HG03159 (cell line): ENCODE measurements around the gene SCN10A.

Experiments used
- ATAC-seq: cut with Tn5 transposase; IDR thresholded peaks from one replicate; pipeline ENCODE4 v1.9.1; 2021; ENCODE audit warnings: mild to moderate bottlenecking, moderate library complexity; ENCODE audit not compliant: unreplicated experiment

The SCN10A gene

GRCh38 chr3:38816026-38816425, at the start of gene SCN10A:
SCN10A (minus strand) TSS chr3:38816217; CDS start chr3:38794010, 22,207 bp downstream.
- ATAC-seq, result no peak

DNA sequence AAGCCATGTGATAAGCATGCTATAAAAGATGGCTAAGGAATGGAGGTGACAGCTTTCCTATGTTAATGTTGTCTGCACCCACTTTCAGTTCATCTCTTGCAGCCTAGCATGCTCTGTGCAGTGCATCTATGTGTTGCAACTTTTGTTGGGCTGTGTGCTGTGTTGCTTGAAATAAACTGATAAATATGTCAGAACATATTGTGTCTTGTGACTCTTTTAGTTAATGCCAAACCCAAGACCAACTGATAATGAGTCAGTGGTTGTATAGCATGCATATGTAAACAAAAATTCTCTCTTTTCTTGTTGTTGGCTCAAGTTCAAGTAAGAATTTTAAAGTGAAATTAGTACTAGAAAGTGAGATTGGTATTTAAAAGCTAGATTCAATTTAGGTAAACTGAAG, 37.0 kb upstream of the SCN10A start:
- ATAC-seq, result no peak

DNA sequence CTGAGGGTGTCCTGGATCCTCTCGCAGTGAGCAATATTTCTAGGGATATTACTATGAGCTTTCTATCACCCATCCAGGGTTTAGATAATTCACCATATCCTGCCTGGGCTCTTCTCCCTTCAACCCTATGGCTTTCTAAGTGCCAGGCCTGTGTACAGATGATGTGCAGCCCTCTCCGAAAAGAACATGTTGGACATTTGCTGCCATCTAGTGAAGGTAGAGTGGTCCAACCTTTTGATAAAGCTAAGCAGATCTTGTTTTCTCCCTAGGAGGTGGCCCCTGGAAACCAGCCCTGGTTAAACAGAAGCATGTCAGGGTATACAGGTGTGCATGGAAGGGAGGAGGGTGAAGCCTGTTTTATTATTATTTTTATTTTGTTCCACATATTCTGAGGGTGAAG, 27.9 kb upstream of the SCN10A start:
- no peak for ATAC-seq

GRCh38 chr3:38842266-38842965, 26.4 kb upstream of the SCN10A start:
- no peak for ATAC-seq

DNA sequence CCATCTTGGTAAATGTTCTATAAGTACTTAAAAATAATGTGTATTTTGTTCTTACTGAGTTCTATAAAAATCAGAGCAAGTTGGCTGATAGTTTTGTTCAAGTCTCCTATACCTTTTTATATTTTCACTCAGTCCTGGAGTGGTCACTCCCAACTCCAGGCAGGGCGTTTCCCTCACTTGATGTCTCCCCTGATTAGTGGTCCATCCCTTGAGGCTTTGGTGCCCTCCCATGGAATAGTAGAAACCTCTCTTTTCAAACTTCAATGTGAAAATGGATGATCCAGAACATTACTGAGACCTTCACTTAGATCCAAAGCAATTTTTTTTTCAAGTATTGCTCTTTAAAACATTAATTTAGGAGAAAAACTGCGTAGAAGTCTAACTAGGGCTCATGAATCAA, 25.0 kb upstream of the SCN10A start:
- no peak for ATAC-seq

GRCh38 chr3:38837358-38837757, 21.3 kb upstream of the SCN10A start:
- ATAC-seq, result no peak

DNA sequence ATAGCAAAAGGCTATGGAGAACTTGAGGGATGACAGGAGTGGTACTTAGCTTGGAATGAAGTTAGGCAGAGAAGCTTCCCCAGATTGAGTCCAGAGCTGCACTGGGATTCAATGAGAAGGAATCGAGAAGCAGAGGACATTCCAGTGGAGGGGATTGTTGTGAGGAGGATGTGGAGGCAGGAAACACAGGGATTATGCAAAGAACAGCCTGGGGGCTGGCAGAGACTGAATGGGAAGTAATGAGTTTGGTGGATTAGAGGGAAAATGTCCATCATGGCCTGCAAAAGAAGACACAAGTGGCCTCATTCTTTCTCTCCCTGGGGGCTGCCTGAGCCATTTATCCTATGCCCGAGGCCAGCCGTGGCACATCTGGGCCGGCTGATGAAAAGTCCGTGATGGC, 20.5 kb upstream of the SCN10A start:
- no peak for ATAC-seq

GRCh38 chr3:38835939-38836338, 19.9 kb upstream of the SCN10A start:
- ATAC-seq, result no peak

- no peak for ATAC-seq
Observed at GRCh38 chr3:38834717-38835116, 18.7 kb upstream of the SCN10A start.

- no peak for ATAC-seq
Observed at GRCh38 chr3:38834110-38834509, 18.1 kb upstream of the SCN10A start.

- no peak for ATAC-seq
Observed at GRCh38 chr3:38829404-38829803, 13.4 kb upstream of the SCN10A start.

DNA sequence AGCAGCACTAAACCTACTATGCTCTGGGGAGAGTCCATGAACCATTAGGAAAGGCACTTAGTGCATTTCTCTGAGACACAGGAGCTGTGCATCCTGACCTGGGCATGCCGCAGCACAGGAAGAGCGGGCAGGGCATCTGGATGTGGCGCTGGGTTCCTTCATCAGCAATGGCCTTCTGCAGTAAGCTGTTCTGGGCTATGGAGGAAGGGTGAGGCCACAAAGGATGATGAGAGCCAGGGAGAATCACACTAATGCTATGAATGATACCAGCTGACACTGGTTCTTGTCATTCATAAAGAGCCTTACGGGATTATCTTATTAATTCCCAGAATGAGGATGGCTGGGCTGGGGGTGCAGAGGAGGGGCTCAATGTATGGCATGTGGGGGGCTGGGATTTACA, 12.7 kb upstream of the SCN10A start:
- ATAC-seq, result no peak

GRCh38 chr3:38827791-38828190, 11.8 kb upstream of the SCN10A start:
- ATAC-seq, result no peak

DNA sequence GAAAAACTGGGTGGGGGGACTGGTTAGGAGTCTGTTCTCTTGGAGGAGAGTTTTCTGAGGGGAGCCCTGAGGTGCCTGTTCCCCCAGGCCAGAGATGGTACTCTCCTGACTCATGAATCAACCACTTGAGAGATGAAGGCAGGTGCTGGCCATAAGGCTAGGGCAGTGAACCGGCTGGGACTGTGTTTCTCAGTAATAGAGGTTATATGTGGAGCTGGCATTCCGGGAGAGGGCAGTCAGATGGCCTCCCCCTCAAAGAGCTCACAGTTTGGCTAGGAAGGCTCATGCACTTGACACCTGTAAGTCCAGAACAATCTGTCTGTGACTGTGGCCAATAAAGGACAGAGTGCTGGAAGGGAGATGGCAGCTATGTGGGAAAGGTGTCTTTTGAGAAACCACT, 10.0 kb upstream of the SCN10A start:
- ATAC-seq, result no peak

DNA sequence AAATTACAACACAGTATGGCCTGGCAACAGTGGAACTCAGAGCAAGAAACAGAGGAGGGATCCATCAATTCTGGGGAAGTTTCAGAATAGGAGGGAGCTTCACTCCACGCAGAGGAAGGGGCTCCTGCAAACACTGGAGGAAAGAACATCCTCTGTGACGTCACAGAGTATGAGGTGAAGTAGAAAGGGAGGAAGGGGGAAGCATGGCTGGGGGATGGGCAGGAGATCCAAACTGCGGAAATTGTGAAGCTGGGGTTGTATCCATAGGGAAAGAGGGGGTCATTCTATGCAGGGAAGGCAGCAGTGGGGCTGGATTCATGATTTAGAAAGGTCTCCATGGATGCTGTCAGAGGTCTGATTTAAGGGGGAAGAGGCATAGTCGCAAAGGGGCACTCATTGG, 8.3 kb upstream of the SCN10A start:
- no peak for ATAC-seq

DNA sequence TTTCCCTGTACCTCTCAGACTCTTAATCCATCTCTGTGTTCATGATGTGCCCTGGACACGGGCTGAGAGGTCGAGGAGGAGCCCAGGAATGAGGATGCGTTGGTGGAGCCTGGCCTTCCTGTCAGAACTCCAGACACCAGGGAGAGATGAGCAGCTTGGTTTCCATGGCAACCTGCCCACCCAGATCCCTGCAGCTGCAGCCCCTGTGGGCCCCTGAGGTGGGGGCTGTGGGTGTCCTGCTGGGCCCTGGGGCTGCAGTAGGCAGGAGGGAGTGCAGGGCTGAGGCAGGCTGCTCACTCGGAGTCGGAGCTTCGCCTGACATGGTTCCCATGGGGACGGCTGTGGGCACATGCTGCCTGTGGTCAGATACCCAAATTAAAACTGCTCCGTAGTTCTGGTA, 7.7 kb upstream of the SCN10A start:
- no peak for ATAC-seq

- no peak for ATAC-seq
Observed at GRCh38 chr3:38823186-38823585, 7.2 kb upstream of the SCN10A start.

DNA sequence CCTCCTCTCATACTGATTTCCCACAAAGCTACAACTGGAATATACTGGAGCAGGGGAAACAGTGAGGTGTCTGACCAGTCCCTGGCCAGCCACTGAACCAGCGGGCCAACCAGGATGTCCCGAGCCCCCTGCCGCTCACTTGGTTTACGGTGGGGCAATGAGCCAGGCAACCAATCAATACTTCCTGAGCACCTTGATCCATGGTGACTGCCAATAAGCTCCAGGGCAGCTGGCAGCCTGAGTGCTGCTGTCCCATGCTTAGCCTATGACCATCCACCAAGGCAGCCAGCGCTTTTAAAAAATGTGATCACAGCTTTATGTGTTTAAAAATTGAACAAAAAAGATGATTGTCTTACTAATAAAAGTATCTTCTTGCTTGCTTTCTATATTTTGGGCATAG, 4.2 kb downstream of the SCN10A start:
- no peak for ATAC-seq

- no peak for ATAC-seq
Observed at GRCh38 chr3:38805765-38806386, 10.1 kb downstream of the SCN10A start.

DNA sequence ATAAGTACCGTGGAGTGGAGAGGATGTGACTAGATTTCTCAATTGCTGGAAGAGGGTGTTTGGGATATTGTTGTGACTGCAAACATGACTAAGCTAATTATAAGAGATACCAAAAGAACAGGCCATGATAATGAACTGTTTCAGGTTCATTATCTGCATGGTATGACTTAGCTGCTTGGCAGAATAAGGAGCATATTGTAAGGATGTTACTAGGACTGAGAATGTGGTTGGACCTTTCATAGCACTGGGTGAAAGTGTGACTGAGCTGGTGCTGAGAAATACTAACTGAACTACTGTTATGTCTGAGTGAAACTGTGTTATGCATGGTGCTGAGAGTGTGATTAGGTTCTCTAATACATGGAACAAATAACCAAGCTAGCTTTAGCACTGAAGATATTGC, 11.0 kb downstream of the SCN10A start:
- no peak for ATAC-seq

DNA sequence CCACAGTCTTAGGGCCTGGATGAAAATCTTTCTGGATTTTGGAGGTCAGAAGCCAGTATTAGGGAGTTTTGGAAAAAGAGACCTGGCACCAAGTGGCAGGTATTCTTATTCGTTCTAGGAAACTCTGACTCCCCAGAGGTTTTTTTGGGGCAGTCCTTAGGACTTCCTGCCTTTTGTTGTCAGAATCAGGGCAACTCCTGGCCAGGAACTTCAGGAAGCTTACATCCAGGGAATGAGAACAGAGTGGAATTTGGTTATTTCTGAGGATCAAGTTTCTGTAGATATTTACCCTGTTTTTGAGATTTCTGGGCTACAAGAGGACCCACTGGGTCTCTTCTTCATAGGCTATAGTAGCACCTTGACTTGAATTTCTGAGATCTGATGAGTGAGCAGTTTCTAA, 15.5 kb downstream of the SCN10A start:
- ATAC-seq, result no peak

- no peak for ATAC-seq
Observed at GRCh38 chr3:38793721-38794120, 22.3 kb downstream of the SCN10A start.

DNA sequence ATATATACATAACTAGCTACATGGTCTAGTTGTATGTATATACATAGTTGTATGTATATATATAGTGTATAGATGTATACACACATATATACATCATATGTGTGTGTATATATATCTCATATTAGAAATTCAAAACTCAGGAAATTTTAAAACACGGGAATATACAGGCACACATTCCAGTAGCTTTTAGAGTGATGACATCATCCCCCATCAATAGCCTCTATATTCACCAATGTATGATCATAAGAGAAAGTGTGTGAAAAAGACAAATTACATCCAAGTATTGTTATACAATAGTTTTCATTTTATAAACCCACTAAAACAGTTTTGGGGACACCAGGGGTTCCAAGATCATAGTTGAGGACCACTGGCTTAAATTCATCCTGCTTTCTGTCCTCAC, 23.0 kb downstream of the SCN10A start:
- ATAC-seq, result no peak
